ENCODE measurements around the gene POP5. TPM values are rescaled to one million over a fixed set of nuclear protein-coding genes. Genes with fewer than 3 reads are reported as not detected.
"Not testable (repeated sequence)": the region's sequence is repeated elsewhere in the genome, so short reads cannot be mapped to it uniquely, and the experiment has no call there.

Gene POP5, protein sequence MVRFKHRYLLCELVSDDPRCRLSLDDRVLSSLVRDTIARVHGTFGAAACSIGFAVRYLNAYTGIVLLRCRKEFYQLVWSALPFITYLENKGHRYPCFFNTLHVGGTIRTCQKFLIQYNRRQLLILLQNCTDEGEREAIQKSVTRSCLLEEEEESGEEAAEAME
- total RNA-seq = 65.7 and 67.6 TPM in 2 replicates

DNA sequence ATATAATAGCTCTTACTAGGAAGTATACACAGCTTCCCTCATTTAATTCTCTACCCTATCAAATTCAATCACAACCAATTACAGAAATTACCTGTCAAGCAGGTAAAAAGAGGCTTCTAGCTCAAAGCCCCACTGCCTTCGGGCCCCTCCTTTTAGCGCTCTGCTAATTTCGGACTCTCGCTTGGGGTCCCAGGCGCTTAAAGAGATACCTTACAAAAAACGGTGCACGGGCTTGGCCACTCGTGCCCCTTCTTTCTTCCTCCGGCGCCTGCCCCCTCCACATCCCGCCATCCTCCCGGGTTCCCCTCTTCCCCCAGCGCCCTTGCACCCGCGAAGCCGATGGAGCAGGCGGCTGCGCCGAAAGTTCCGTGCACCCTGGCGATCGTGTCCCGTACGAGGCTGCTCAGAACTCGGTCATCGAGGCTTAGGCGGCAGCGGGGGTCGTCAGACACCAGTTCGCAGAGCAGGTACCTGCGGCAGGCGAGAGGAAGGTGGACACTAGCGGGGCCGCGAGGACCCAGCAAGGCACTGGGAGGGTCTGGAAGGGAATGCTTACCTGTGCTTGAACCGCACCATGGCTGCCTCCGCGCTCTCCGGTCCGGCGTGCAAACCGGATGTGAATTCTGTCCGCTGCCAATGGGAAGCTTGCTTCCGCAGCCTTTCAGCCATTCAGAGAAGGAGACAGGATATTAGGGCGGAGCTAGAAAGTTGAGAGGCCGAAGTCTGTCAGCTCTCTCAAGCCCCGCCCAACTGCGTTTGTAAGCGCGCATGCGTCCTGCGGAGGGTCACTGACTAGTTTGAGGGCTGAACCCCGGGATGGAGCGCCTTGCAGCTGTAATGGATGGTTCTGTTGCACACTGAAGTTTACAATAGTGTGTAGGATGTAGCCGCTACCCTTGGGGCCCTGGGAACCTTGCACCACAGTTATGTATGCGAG, at the start of gene POP5:
Gene POP5 (minus strand): TSS at position 616 of the 937 bp plus-strand sequence. CDS start 40 bp downstream, at position 576.
- intact Hi-C loops (cut with micrococcal nuclease) = loop anchor here (1.0 to 5.0 kb wide), 12 partner anchors 47 to 516 kb away; partner anchors contain the start of genes ACADS, C12orf43, COX6A1 and DYNLL1

GRCh38 chr12:120630104-120630892, 49.1 kb upstream of the POP5 start:
- intact Hi-C loops (cut with micrococcal nuclease) = no loop called here

DNA sequence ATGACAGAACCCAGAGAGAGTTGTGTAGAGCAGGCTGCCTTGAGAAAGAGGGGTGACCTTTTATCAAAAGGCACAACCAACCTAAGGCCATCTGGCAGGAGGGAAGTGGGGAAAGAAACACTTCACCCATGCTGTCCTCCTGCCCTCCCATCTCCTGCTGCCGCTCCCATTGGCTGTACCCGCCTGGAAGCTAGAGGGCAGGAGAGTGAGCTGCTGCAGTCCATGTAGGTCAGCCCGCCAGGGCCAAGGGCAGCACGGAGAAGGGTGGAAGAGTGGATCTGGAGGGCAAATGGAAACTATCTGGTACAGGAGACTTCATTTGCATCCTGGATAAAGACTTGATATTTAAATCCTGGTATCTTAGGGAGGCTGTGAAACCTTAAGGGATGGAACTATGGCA, 47.7 kb upstream of the POP5 start:
- intact Hi-C loops (cut with micrococcal nuclease) = no loop called here

DNA sequence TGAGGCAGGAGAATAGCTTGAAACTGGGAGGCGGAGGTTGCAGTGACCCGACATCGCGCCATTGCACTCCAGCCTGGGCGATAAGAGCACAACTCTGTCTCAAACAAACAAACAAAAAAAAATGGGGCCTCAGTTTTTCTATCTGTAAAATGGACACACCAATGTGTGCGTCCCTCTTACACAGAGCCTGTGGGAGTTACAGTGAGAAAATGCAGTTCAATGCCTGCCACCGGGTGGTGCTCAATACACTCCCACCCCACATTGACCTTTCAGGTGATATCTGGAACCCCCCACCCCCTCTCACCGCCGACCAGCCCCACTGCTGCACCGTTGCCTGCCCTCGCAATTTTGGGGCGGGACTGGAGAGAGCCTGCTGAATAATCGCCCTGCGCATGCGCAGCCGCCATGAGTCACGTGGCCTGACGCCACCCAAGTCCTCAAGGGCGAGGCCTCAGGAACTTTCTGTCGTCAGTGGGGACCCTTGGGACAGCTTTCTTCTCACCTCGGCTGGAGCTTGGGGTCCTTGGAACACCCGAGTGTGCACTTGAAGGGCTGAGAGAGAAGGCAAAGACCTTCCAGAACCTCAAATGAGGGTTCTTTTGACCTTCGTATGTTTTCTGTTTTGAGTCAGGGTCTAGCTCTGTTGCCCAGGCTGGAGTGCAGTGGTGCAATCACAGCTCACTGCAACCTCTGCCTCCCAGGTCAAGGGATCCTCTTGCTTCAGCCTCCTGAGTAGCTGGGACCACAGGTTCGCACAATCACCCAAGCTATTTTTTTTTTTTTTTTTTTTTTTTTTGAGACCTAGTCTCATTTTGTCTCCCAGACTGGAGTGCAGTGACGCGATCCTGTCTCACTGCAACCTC, 44.6 kb upstream of the POP5 start:
- intact Hi-C loops (cut with micrococcal nuclease) = no loop called here

DNA sequence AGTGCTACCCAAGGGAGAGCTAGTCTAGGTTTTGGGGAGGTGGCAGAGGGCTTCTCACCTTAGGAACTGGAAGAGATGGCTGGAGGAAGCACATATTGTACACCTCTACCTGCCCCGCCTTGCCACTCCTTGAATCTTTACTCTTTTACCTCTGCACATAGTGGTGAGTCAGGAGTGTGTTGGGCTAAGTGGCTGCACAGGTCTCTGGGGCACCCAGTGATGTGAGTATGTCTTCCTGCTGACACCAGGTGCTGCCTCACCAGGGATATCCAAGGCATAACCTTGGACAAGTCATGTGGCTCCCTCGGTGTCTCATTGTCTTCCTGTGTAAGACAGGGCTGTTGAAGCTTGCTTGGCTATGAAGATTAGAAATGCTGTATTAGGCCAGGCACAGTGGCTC, 39.4 kb upstream of the POP5 start:
- intact Hi-C loops (cut with micrococcal nuclease) = no loop called here

- intact Hi-C loops (cut with micrococcal nuclease) = no loop called here
Measured at GRCh38 chr12:120618954-120619615, 37.9 kb upstream of the POP5 start.

DNA sequence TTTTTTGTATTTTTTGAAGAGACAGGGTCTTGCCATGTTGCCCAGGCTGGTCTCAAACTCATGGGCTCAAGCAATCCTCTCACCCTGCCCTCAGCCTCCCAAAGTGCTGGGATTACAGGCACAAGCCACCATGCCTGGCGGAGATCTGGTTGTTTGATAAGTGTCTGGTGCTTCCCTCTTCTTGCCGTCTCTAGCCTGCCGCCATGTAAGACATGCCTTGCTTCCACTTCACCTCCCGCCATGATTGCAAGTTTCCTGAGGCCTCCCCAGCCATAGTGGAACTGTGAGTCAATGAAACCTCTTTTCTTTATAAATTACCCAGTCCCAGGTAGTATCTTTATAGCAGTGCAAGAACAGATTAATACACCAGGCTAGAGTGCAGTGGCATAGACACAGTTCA, 36.6 kb upstream of the POP5 start:
- intact Hi-C loops (cut with micrococcal nuclease) = not testable (repeated sequence)

GRCh38 chr12:120617193-120617592, 36.0 kb upstream of the POP5 start:
- intact Hi-C loops (cut with micrococcal nuclease) = not testable (repeated sequence)

GRCh38 chr12:120614848-120615247, 33.6 kb upstream of the POP5 start:
- intact Hi-C loops (cut with micrococcal nuclease) = no loop called here

DNA sequence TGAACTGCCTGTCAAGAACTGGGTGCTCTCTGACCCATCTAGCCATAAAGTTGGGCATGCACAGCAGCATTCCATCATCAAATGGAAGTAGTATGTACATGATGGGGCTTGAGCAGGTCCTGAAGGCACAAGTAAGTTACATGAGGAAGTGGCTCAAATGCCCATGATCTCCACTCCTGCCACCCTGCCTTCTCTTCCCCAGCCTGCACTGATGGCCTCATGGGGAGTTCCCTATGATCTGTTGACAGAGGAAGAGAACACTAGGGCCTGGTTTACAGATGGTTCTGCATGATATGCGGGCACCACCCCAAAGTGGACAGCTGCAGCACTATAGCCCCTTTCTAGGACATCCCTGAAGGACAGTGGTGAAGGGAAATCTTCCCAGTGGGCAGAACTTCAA, 30.3 kb upstream of the POP5 start:
- intact Hi-C loops (cut with micrococcal nuclease) = not testable (repeated sequence)

DNA sequence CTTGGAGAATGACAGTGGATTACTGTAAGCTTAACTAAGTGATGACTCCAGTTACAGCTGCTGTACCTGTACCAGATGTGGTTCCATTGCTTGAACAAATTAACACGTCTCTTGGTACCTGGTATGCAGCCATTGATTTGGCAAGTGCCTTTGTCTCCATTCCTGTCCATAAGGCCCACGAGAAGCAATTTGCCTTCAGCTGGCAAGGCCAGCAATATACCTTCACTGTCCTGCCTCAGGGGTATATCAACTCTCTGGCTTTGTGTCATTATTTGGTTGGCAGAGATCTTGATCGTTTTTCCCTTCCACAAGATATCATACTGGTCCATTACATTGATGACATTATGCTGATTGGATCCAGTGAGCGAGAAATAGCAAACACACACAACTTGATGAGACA, 29.4 kb upstream of the POP5 start:
- intact Hi-C loops (cut with micrococcal nuclease) = no loop called here

GRCh38 chr12:120602416-120602815, 21.2 kb upstream of the POP5 start:
- intact Hi-C loops (cut with micrococcal nuclease) = not testable (repeated sequence)

DNA sequence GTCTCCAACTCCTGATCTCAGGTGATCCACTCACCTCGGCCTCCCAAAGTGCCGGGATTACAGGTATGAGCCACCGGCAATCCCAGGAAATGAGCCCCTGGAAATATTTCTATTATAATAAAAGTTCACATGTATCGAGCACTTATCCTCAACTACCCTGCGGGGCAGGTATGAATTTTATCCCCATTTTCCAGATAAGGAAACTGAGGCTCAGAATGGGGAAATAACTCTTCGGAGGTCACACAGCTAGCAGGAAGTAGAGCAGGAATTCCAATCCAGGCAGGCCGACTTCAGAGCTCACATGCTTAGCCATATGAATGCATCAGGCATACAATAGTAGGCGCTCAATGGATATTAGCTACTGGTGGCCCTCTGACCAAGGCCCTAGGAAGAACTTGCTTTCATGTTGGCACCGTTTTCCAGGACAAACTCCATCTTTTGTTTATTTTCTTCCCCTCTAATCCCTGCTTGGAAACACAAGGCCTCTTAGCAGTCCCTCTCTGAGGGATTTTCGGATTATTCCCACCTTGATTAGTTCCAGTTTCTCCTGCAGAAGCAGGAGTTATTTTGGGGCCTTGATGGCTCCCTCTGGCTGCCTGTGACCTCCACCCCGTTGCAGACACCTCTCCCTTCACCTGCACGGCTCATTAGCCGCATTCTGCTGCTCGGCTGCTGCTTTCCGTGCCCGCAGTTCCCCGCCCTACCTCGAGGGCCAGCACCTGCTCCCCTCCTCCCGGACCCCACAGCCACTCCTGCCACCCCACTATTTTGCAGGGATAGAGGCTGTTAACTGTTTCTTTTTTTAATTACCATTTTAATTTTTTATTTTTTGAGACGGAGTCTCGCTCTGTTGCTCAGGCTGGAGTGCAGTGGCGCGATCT, 18.7 kb upstream of the POP5 start:
- intact Hi-C loops (cut with micrococcal nuclease) = no loop called here

DNA sequence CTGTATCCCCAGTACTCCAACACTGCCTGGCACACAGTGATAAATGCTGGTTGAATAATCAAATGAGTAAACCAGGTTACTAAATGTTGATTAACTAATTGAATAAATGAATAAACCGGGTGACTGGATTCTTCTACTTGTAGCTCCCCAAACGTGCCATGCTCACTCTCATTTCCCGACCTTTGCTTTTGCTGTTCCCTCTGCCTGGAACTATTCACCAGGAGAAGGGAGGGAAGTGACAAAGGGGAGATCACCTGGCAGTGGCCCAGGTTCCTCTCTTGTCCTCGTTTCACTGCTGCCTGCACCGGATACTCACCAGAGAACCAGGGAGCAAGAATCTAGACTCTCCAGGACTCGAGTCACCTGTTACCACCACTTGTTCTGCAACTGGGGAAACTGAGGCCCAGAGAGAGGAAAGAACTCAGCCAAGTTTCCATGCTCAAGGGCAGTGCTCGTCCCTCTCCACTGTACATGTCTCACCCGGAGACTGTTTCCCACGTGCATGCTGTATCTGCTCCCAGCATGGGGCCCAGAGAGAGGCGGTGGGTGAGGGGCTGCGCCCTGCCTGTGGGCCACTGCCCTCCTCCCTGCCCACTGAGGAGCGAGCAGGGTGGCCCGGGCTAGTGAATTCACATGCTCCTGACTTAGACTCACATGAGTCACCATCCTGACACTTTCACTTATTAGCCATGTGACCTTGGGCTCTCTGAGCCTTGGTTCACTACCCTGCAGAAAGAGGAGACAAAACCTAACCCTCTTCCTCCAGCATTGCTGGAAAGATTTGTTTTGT, 17.7 kb upstream of the POP5 start:
- intact Hi-C loops (cut with micrococcal nuclease) = no loop called here

GRCh38 chr12:120597861-120598260, 16.7 kb upstream of the POP5 start:
- intact Hi-C loops (cut with micrococcal nuclease) = no loop called here

DNA sequence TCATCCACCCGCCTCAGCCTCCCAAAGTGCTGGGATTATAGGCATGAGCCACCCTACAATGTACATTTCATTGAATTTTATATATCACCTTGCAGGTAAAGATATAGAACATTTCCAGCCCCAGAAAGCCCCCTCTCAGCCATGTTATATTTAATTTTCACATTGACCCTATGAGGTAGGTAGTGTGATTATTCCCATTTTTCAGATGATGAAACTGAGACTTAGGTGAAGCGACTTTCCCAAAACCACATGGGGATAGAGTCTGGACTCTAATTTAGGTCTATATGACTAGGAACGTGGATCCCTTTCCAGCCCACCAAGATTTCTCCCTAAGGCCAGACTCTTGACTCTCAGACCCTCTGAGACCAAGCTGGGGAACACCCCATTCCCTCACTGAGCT, 15.7 kb upstream of the POP5 start:
- intact Hi-C loops (cut with micrococcal nuclease) = no loop called here

- intact Hi-C loops (cut with micrococcal nuclease) = no loop called here
Measured at GRCh38 chr12:120592121-120593049, 11.2 kb upstream of the POP5 start.

All from T-helper 1 cell treated with Interleukin-12 subunit alpha and Interleukin-12 subunit beta and Interleukin-4 antibody, amounts not matched to agents 30 ng/mL and 1 ng/mL, for 36 hours (primary cell).